ENCODE results near the gene SRPX.

The SRPX gene

GRCh38 chrX:38233891-38234667 lies 13.4 kb upstream of the SRPX start:
- no peaks in the 10 kb centered on the region for H3K36me3 ChIP-seq (ENCODE audit: control insufficient read depth in 2 of 2, insufficient read depth in 2 of 2, low read length in 2 of 2)
- no peaks in the 10 kb centered on the region for H3K27me3 ChIP-seq (ENCODE audit: control insufficient read depth in 2 of 2, insufficient read depth in 2 of 2, low read length in 2 of 2)
- H3K9ac ChIP-seq (ENCODE audit: low read depth in 1 of 2, low read length in 2 of 2), result no peak overlapping the region
- H3K27ac ChIP-seq (ENCODE audit: low read depth in 2 of 2, low read length in 2 of 2), result no peak overlapping the region
- H3K4me3 ChIP-seq (ENCODE audit: low read length in 2 of 2), result no peak overlapping the region
- no peaks in the 10 kb centered on the region for H3K4me1 ChIP-seq (ENCODE audit: control insufficient read depth in 2 of 2, insufficient read depth in 2 of 2, low read length in 2 of 2)
- H3K9me3 ChIP-seq (ENCODE audit: control insufficient read depth in 2 of 2, low read length in 2 of 2), result no peaks in the 10 kb centered on the region

- Histone ChIP-seq H3K4me3 (ENCODE audit: low read length in 2 of 2) (no peak overlapping the region), H3K27me3 (ENCODE audit: control insufficient read depth in 2 of 2, insufficient read depth in 2 of 2, low read length in 2 of 2) (no peaks in the 10 kb centered on the region), H3K9me3 (ENCODE audit: control insufficient read depth in 2 of 2, low read length in 2 of 2) (no peaks in the 10 kb centered on the region), H3K27ac (ENCODE audit: low read depth in 2 of 2, low read length in 2 of 2) (no peak overlapping the region), H3K4me1 (ENCODE audit: control insufficient read depth in 2 of 2, insufficient read depth in 2 of 2, low read length in 2 of 2) (no peaks in the 10 kb centered on the region), H3K36me3 (ENCODE audit: control insufficient read depth in 2 of 2, insufficient read depth in 2 of 2, low read length in 2 of 2) (no peaks in the 10 kb centered on the region), H3K9ac (ENCODE audit: low read depth in 1 of 2, low read length in 2 of 2) (no peak overlapping the region)
These were observed 11.5 kb upstream of the SRPX start for GRCh38 chrX:38232079-38232686.

GRCh38 chrX:38225093-38225492 lies 4.4 kb upstream of the SRPX start:
- Histone ChIP-seq H3K9ac (ENCODE audit: low read depth in 1 of 2, low read length in 2 of 2) (no peak overlapping the region), H3K9me3 (ENCODE audit: control insufficient read depth in 2 of 2, low read length in 2 of 2) (no peaks in the 10 kb centered on the region), H3K4me1 (ENCODE audit: control insufficient read depth in 2 of 2, insufficient read depth in 2 of 2, low read length in 2 of 2) (no peaks in the 10 kb centered on the region), H3K27me3 (ENCODE audit: control insufficient read depth in 2 of 2, insufficient read depth in 2 of 2, low read length in 2 of 2) (peaks cover 11 to 22% of the 10 kb centered on the region in 2 donors), H3K27ac (ENCODE audit: low read depth in 2 of 2, low read length in 2 of 2) (no peak overlapping the region), H3K4me3 (ENCODE audit: low read length in 2 of 2) (no peak overlapping the region), H3K36me3 (ENCODE audit: control insufficient read depth in 2 of 2, insufficient read depth in 2 of 2, low read length in 2 of 2) (no peaks in the 10 kb centered on the region)

GRCh38 chrX:38224160-38224559 lies 3.5 kb upstream of the SRPX start:
- H3K36me3 ChIP-seq (ENCODE audit: control insufficient read depth in 2 of 2, insufficient read depth in 2 of 2, low read length in 2 of 2), result no peaks in the 10 kb centered on the region
- H3K27me3 ChIP-seq (ENCODE audit: control insufficient read depth in 2 of 2, insufficient read depth in 2 of 2, low read length in 2 of 2), result peaks cover 13 to 27% of the 10 kb centered on the region in 2 donors

GRCh38 chrX:38221391-38221929 lies 789 bp upstream of the SRPX start:
- Histone ChIP-seq H3K4me1 (ENCODE audit: control insufficient read depth in 2 of 2, insufficient read depth in 2 of 2, low read length in 2 of 2) (no peaks in the 10 kb centered on the region), H3K9ac (ENCODE audit: low read depth in 1 of 2, low read length in 2 of 2) (no peak overlapping the region), H3K27ac (ENCODE audit: low read depth in 2 of 2, low read length in 2 of 2) (no peak overlapping the region), H3K9me3 (ENCODE audit: control insufficient read depth in 2 of 2, low read length in 2 of 2) (no peaks in the 10 kb centered on the region), H3K36me3 (ENCODE audit: control insufficient read depth in 2 of 2, insufficient read depth in 2 of 2, low read length in 2 of 2) (no peaks in the 10 kb centered on the region), H3K4me3 (ENCODE audit: low read length in 2 of 2) (no peak overlapping the region), H3K27me3 (ENCODE audit: control insufficient read depth in 2 of 2, insufficient read depth in 2 of 2, low read length in 2 of 2) (peaks cover 20 to 32% of the 10 kb centered on the region in 2 donors)

More at GRCh38 chrX:38224160-38224559, 3.5 kb upstream of the SRPX start:
- Histone ChIP-seq H3K9ac (ENCODE audit: low read depth in 1 of 2, low read length in 2 of 2) (no peak overlapping the region), H3K4me3 (ENCODE audit: low read length in 2 of 2) (no peak overlapping the region), H3K27ac (ENCODE audit: low read depth in 2 of 2, low read length in 2 of 2) (no peak overlapping the region), H3K4me1 (ENCODE audit: control insufficient read depth in 2 of 2, insufficient read depth in 2 of 2, low read length in 2 of 2) (no peaks in the 10 kb centered on the region), H3K9me3 (ENCODE audit: control insufficient read depth in 2 of 2, low read length in 2 of 2) (no peaks in the 10 kb centered on the region)

- Histone ChIP-seq H3K4me3 (ENCODE audit: low read length in 2 of 2) (peak overlapping the region; percentile 40 to 59), H3K4me1 (ENCODE audit: control insufficient read depth in 2 of 2, insufficient read depth in 2 of 2, low read length in 2 of 2) (no peaks in the 10 kb centered on the region), H3K27me3 (ENCODE audit: control insufficient read depth in 2 of 2, insufficient read depth in 2 of 2, low read length in 2 of 2) (peaks cover 20 to 29% of the 10 kb centered on the region in 2 donors), H3K9me3 (ENCODE audit: control insufficient read depth in 2 of 2, low read length in 2 of 2) (no peaks in the 10 kb centered on the region), H3K36me3 (ENCODE audit: control insufficient read depth in 2 of 2, insufficient read depth in 2 of 2, low read length in 2 of 2) (no peaks in the 10 kb centered on the region), H3K27ac (ENCODE audit: low read depth in 2 of 2, low read length in 2 of 2) (no peak overlapping the region), H3K9ac (ENCODE audit: low read depth in 1 of 2, low read length in 2 of 2) (peak overlapping the region in 1 of 2 donors; percentile 24)
These were observed 652 bp downstream of the SRPX start for GRCh38 chrX:38220024-38220414.

- no peak overlapping the region for H3K9ac ChIP-seq (ENCODE audit: low read depth in 1 of 2, low read length in 2 of 2)
These were observed 4.0 kb downstream of the SRPX start for GRCh38 chrX:38216642-38217041.

GRCh38 chrX:38214551-38215531 lies 5.8 kb downstream of the SRPX start:
- Histone ChIP-seq H3K36me3 (ENCODE audit: control insufficient read depth in 2 of 2, insufficient read depth in 2 of 2, low read length in 2 of 2) (no peaks in the 10 kb centered on the region), H3K27me3 (ENCODE audit: control insufficient read depth in 2 of 2, insufficient read depth in 2 of 2, low read length in 2 of 2) (peaks cover 9 to 13% of the 10 kb centered on the region in 2 donors), H3K9ac (ENCODE audit: low read depth in 1 of 2, low read length in 2 of 2) (no peak overlapping the region), H3K27ac (ENCODE audit: low read depth in 2 of 2, low read length in 2 of 2) (no peak overlapping the region), H3K9me3 (ENCODE audit: control insufficient read depth in 2 of 2, low read length in 2 of 2) (no peaks in the 10 kb centered on the region), H3K4me3 (ENCODE audit: low read length in 2 of 2) (no peak overlapping the region), H3K4me1 (ENCODE audit: control insufficient read depth in 2 of 2, insufficient read depth in 2 of 2, low read length in 2 of 2) (no peaks in the 10 kb centered on the region)

More at GRCh38 chrX:38216642-38217041, 4.0 kb downstream of the SRPX start:
- H3K27ac ChIP-seq (ENCODE audit: low read depth in 2 of 2, low read length in 2 of 2), result no peak overlapping the region
- no peaks in the 10 kb centered on the region for H3K9me3 ChIP-seq (ENCODE audit: control insufficient read depth in 2 of 2, low read length in 2 of 2)
- peaks cover 16 to 19% of the 10 kb centered on the region in 2 donors for H3K27me3 ChIP-seq (ENCODE audit: control insufficient read depth in 2 of 2, insufficient read depth in 2 of 2, low read length in 2 of 2)
- H3K4me1 ChIP-seq (ENCODE audit: control insufficient read depth in 2 of 2, insufficient read depth in 2 of 2, low read length in 2 of 2), result no peaks in the 10 kb centered on the region
- no peak overlapping the region for H3K4me3 ChIP-seq (ENCODE audit: low read length in 2 of 2)
- H3K36me3 ChIP-seq (ENCODE audit: control insufficient read depth in 2 of 2, insufficient read depth in 2 of 2, low read length in 2 of 2), result no peaks in the 10 kb centered on the region

- Histone ChIP-seq H3K4me3 (ENCODE audit: low read length in 2 of 2) (no peak overlapping the region), H3K4me1 (ENCODE audit: control insufficient read depth in 2 of 2, insufficient read depth in 2 of 2, low read length in 2 of 2) (no peaks in the 10 kb centered on the region), H3K27ac (ENCODE audit: low read depth in 2 of 2, low read length in 2 of 2) (no peak overlapping the region), H3K27me3 (ENCODE audit: control insufficient read depth in 2 of 2, insufficient read depth in 2 of 2, low read length in 2 of 2) (peaks cover 6 to 7% of the 10 kb centered on the region in 2 donors), H3K36me3 (ENCODE audit: control insufficient read depth in 2 of 2, insufficient read depth in 2 of 2, low read length in 2 of 2) (no peaks in the 10 kb centered on the region), H3K9me3 (ENCODE audit: control insufficient read depth in 2 of 2, low read length in 2 of 2) (no peaks in the 10 kb centered on the region), H3K9ac (ENCODE audit: low read depth in 1 of 2, low read length in 2 of 2) (no peak overlapping the region)
These were observed 6.6 kb downstream of the SRPX start for GRCh38 chrX:38214044-38214443.

All from mucosa of rectum (tissue), 2 donors.